HG02588 (cell line): ENCODE results near the gene TBC1D5.
"Not testable (repeated sequence)": the region's sequence is repeated elsewhere in the genome, so short reads cannot be mapped to it uniquely, and the experiment has no call there.

Experiments
- ATAC-seq: cut with Tn5 transposase; IDR thresholded peaks from one replicate; pipeline ENCODE4 v1.9.1; 2021; ENCODE audit warnings: mild to moderate bottlenecking, moderate library complexity; ENCODE audit not compliant: unreplicated experiment

TBC1D5 gene

GRCh38 chr3:17552351-17552750 lies 190.1 kb downstream of the TBC1D5 start:
- no peak for ATAC-seq

GRCh38 chr3:17551895-17552294 lies 190.5 kb downstream of the TBC1D5 start:
- no peak for ATAC-seq

GRCh38 chr3:17551333-17551732 lies 191.1 kb downstream of the TBC1D5 start:
- no peak for ATAC-seq

DNA sequence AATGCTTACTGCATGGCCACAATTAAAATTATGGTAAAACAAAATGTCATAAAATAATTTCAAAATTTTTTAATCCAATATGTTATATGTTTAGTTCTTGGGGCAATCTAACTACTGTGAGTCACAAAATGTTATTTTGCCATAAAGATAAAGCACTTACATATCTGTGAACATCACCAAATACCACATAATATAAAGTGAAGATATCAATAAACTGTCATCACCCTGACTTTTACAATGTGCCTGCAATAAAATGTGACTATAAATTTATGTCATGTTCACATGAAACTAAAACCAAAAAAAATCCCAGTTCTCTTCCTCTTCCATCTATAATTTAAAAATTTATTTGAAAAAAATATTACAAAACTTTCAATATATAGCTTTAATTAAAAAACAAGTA lies 191.8 kb downstream of the TBC1D5 start:
- no peak for ATAC-seq

- ATAC-seq = no peak
Measured at GRCh38 chr3:17546500-17547255, 195.8 kb downstream of the TBC1D5 start.

DNA sequence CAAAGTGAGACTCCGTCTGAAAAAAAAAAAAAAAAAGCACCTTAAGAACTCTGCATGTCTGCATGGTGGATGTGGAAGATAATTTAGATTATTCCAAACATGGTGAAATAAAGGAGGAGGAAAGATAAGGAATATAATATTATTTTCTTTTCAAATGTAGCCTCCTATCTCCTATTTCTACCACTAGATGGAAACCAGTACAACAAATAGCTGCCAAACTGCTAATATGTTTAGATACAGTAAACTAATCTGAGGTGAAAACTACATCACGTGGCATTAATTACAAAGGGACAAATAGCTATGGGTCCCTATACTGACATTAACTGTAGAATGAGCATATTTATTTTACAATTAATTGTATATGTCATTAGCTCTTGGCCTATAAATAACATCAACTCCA lies 197.8 kb downstream of the TBC1D5 start:
- no peak for ATAC-seq

GRCh38 chr3:17542591-17542990 lies 199.8 kb downstream of the TBC1D5 start:
- ATAC-seq = no peak

DNA sequence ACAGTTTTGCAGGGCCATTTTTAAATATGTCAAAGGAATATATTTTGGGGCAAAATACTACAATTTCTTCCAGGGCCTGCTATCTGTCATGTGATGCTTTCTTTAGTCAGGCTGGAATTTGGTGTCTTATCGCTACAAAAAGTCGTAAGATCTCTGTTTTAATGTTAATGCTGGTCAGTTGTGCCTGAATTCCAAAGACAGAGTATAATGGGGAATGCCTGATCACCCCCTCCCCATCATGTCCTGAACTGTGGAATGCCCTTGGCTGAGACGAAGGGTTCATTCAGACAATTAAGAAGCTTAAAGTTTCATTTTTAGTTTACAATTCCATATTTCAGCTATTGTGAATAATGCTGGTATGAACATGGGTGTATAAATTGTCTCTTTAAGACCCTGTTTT lies 203.0 kb downstream of the TBC1D5 start:
- no peak for ATAC-seq

- ATAC-seq = no peak
Measured at GRCh38 chr3:17535274-17535673, 207.2 kb downstream of the TBC1D5 start.

DNA sequence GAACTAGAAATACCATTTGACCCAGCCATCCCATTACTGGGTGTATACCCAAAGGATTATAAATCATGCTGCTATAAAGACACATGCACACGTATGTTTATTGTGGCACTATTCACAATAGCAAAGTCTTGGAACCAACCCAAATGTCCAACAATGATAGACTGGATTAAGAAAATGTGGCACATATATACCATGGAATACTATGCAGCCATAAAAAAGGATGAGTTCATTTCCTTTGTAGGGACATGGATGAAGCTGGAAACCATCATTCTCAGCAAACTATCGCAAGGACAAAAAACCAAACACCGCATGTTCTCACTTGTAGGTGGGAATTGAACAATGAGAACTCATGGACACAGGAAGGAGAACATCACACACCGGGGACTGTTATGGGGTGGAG lies 210.0 kb downstream of the TBC1D5 start:
- ATAC-seq = not testable (repeated sequence)

DNA sequence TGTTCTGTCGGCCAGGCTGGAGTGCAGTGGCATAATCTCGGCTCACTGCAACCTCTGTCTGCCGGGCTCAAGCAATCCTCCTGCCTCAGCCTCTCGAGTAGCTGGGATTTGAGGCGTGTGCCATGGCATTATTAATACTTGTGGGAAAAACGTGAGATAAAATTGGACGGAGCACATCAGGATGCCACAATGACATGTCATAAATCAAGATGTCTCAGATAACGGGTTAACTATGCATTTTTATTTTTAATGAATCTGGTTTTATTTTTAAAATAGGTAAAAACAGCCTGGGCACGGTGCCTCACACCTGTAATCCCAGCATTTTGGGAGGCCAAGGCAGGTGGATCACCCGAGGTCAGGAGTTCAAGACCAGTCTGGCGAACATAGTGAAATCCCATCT lies 212.8 kb downstream of the TBC1D5 start:
- ATAC-seq = no peak

DNA sequence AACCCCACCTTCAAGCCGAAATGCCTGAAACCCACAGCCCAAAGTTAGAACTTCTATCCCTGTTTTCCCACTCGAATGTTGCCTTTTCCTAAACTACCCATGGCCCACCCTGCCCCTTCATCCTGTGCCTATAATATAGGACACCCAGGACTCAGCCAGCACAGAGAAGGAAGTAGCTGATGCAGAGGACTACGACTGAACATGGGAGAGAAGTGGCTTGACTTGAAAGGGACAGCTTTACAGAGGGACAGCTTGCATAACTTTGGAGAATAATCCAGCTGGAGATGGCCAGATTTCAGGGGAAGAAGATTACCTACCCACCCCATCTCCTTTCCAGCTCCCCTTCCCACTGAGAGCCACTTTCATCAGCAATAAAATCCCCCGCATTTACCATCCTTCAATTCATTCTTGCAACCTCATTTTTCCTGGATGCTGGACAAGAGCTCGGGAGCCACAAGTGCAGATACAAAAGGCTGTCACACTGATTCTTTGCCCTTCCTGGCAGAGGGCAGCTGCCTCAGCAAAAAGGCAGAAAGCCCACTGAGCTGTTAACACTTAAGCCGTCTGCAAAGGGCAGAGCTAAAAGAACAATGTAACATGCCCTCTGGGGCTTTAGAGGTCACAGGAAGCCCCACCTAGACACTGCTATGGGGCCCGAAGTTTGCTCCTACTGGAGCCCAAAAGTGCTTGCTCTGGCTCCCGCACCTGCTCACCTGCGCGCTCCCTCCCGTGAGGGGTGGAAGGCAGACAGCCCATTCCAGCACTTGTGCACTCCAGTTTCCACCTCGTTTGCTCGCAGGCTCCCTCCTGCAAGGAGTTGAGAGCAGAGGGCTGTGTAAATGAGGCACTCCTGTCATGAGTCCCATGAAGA lies 224.0 kb downstream of the TBC1D5 start:
- no peak for ATAC-seq

DNA sequence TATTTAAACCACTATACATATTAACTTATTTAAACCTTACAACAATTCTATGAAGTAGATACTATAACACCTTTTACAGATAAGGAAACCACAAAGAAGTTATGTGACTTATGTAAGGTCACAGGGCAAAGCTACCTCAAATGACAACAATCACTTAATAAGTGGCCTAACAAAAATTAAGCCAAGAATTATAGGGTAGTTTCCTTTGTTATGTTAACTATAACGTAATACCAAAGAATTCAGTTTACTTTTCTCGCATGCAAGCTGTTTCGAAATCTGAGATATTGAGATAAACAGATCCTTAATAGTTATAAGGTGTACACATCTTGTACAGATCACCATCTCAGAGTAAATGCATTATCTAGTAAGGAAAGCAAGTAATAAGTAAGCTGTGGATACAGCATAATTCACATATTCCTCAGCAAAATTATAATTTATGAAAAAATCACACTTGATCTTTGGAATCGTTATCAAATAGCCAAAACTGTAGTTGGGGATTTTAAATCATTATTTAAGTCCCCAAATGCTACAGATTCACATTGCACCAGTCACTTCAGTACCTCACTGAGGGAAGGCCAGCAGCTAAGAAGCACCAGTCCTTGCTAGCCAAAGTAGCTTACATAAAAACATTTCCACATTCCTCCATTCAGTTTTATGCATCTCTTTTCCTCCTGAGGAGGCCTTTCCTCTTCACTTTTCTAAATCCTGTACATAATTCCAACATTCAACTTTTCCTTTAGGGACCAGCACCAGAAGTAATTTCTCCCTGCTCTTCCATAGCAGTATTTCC lies 226.8 kb downstream of the TBC1D5 start:
- ATAC-seq = no peak

GRCh38 chr3:17514597-17514996 lies 227.8 kb downstream of the TBC1D5 start:
- no peak for ATAC-seq

DNA sequence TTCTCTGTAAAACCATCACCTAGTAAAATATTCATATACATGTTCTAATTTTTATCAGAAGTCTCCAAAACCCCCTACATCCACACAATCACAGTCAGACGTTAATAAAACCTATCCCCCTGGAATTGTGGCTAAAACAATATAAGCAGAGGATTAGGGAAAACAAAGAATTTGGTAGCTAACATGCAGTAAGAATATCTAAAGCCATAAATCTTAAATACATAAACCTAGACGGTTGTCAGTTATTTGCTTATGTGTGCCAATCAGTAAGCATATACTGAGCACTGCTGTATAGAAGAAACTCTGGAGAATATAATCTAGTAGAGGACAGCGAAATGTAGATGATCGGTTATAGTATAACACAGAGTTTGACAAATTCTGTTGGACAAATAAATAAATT lies 232.2 kb downstream of the TBC1D5 start:
- ATAC-seq = no peak

- ATAC-seq = no peak
Measured at GRCh38 chr3:17508180-17508752, 234.2 kb downstream of the TBC1D5 start.

DNA sequence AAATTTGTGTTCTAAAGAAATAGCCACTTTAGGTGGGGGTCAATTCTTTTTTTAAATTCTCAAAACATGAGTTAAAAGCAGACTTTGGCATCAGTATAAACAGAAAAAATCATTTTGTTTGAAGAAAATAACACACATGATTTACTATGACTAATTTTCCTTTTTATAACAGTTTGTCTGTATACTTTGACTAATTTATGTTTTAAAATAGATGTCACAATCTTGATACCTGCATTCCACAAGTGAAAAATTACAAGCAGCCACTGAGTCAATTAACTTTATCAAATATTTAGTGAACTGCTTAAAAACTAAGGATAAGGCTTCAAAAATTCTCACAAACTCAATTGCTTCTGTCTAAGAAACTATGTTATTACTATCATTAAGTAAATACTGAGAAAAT lies 235.0 kb downstream of the TBC1D5 start:
- ATAC-seq = no peak

GRCh38 chr3:17505856-17506255 lies 236.6 kb downstream of the TBC1D5 start:
- no peak for ATAC-seq

- ATAC-seq = no peak
Measured at GRCh38 chr3:17501745-17502144, 240.7 kb downstream of the TBC1D5 start.

GRCh38 chr3:17500618-17501017 lies 241.8 kb downstream of the TBC1D5 start:
- ATAC-seq = no peak
